Liver (tissue), 9 donors: ENCODE data around the gene PRR22. TPM values are rescaled to one million over a fixed set of nuclear protein-coding genes. Genes with fewer than 3 reads are reported as not detected.

Experiments used
- DNase-seq: peaks from one replicate; pipeline ENCODE4 v3.0.0-alpha.2; 2017; ENCODE audit warnings: low spot score
- H3K27ac ChIP-seq, 2 donors: one replicate each; pipeline ENCODE4 v1.7.0; 2013; ENCODE audit warnings: inconsistent platforms in 2 of 2, low read length in 2 of 2, control low read depth in 1 of 2, low read depth in 1 of 2, mild to moderate bottlenecking in 1 of 2
- H3K27me3 ChIP-seq, 4 donors: one replicate each; pipeline versions ENCODE4 v1.6.1 to v1.7.0; 2013; ENCODE audit warnings: low read length in 3 of 4, inconsistent platforms in 1 of 4, mild to moderate bottlenecking in 1 of 4, moderate library complexity in 1 of 4; ENCODE audit not compliant: control insufficient read depth in 4 of 4, insufficient read depth in 4 of 4
- H3K36me3 ChIP-seq, 4 donors: one replicate each; pipeline versions ENCODE4 v1.6.1 to v1.7.0; 2013; ENCODE audit warnings: low read length in 3 of 4, mild to moderate bottlenecking in 3 of 4, low read depth in 1 of 4, moderate library complexity in 1 of 4; ENCODE audit not compliant: control insufficient read depth in 4 of 4, insufficient read depth in 3 of 4
- H3K4me1 ChIP-seq, 4 donors: one replicate each; pipeline versions ENCODE4 v1.6.1 to v1.7.0; 2013; ENCODE audit warnings: low read length in 3 of 4, mild to moderate bottlenecking in 3 of 4, moderate library complexity in 1 of 4; ENCODE audit not compliant: control insufficient read depth in 4 of 4, insufficient read depth in 4 of 4
- H3K4me3 ChIP-seq, 3 donors: one replicate each; pipeline versions ENCODE4 v1.6.1 to v1.7.0; 2013; ENCODE audit warnings: low read length in 3 of 3, control low read depth in 1 of 3, low read depth in 1 of 3, mild to moderate bottlenecking in 1 of 3
- H3K9ac ChIP-seq, 2 donors: one replicate each; pipeline ENCODE4 v1.7.0; 2013; ENCODE audit warnings: low read length in 2 of 2, mild to moderate bottlenecking in 2 of 2, moderate library complexity in 2 of 2, control low read depth in 1 of 2, low read depth in 1 of 2
- H3K9me3 ChIP-seq, 4 donors: one replicate each; pipeline versions ENCODE4 v1.6.1 to v1.7.0; 2013; ENCODE audit warnings: low read length in 3 of 4; ENCODE audit not compliant: control insufficient read depth in 4 of 4
- EGR1 ChIP-seq, 2 donors: IDR thresholded peaks; 2 replicates each; pipeline ENCODE4 v1.6.1; 2016 to 2018; ENCODE audit warnings: antibody characterized with exemption in 2 of 2, low read depth in 2 of 2
- FOXA2 ChIP-seq: IDR thresholded peaks from 2 replicates; pipeline ENCODE4 v1.6.1; 2016; ENCODE audit warnings: antibody characterized with exemption
- HNF4G ChIP-seq: IDR thresholded peaks from 2 replicates; pipeline ENCODE4 v1.6.1; 2016; ENCODE audit warnings: antibody characterized with exemption
- RAD21 ChIP-seq, 2 donors: IDR thresholded peaks; 2 replicates each; pipeline ENCODE4 v1.6.1; 2016; ENCODE audit warnings: antibody characterized with exemption in 2 of 2, mild to moderate bottlenecking in 2 of 2
- RXRA ChIP-seq, 2 donors: IDR thresholded peaks; 2 replicates each; pipeline ENCODE4 v1.6.1; 2017 to 2018; ENCODE audit warnings: antibody characterized with exemption in 2 of 2, mild to moderate bottlenecking in 1 of 2
- SP1 ChIP-seq: IDR thresholded peaks from 2 replicates; pipeline ENCODE4 v1.6.1; 2018; ENCODE audit warnings: antibody characterized with exemption, mild to moderate bottlenecking
- TAF1 ChIP-seq: conservative IDR thresholded peaks from 2 replicates; pipeline ENCODE4 v1.6.1; 2016; ENCODE audit warnings: antibody characterized with exemption, mild to moderate bottlenecking
- WGBS: extraction: QIAGEN DNeasy Blood & Tissue Kit; methylation state at CpG from one replicate; pipeline ENCODE4 v1.1.7; 2013; 5-methylcytosine and 5-hydroxymethylcytosine counted together
- polyA plus RNA-seq, 2 donors: library from polyadenylated mRNA; stranded (reverse) in 1 of 2; unstranded in 1 of 2; fragments of 200-250 nt in 1 of 2; fragments of >200 nt in 1 of 2; fragmentation: Nextera tagmentation in 1 of 2; extraction: Ambion mirVana in 1 of 2; gene quantifications; one replicate each; pipeline versions ENCODE4 v1.2.1 to v1.2.3, GENCODE V29; 2013 to 2015
- total RNA-seq, 2 donors: library from RNA; depleted of rRNA; stranded (reverse); fragments of >200 nt; gene quantifications; one replicate each; pipeline ENCODE4 v1.2.3, GENCODE V29; 2014
- TF ChIP-seq, protein P1 (sequence below): fragments of 150-350 bp; IDR thresholded peaks from 2 replicates; pipeline ENCODE4 v1.5.1; 2017; ENCODE audit warnings: improper control_type of control experiment, low read depth, low read length; ENCODE audit not compliant: missing input control
- TF ChIP-seq, protein P2 (sequence below): IDR thresholded peaks from 2 replicates; pipeline ENCODE4 v1.6.1; 2016; ENCODE audit warnings: antibody characterized with exemption
- donor health status: healthy.
- donor health status: healthy.
- donor health status: healthy.
- donor health status: healthy.
- donor health status: healthy.

The PRR22 gene
- total and polyA plus RNA-seq, 4 donors: 0.40 to 1.6 (median 0.63) TPM

DNA sequence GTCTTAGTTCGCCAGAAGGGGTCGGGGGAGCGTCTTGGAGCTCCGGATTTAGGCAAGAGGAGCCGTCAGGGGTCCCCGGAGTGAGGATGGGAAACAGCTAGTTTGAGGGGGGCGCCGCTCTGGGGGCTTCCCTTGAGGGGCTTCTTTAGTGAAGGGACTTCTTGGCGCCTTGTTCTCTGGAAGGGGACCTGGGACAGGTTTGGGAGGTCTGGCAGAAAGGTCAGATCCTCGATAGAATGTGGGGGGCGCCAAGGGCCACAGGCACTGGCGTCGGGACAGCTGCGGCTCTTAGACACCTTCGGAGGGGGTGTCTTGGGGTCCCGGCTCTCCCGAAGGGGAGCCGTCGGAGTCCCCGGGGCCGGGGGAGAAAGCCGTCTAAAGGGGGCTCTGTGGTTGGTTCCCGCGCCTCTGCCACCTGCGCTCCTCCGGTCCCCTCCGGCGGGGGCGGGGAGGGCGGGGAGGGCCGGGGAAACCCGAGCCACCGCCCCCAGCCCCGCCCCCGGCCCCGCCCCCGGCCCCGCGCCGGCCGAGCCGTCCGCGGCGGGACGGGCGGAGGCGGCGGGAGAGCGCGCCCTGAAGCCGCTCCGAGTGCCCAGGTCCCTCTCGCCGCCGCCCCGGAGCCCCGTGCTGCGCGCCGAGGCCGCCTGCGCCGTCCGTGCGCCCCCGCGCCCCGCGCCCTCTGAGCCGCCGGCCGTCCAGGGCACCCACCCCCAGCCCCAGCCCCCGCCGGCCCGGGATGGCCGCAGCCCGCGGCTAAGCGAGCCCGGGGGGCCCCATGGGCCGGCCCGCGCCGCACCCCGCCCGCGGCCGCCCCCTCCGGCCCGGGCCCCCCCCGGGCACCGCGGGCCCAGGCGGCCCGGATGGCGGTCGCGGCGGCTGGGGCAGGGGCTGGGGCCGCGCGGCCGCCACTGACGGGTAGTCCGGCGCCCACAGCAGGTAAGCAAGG is 20.2 kb upstream of the PRR22 start, which contains the start of gene NRTN:
Gene NRTN (plus strand): TSS at position 552 of the 946 bp plus-strand sequence. CDS start 19,099 bp downstream, outside the sequence.
- peak; percentile 70 for DNase-seq
- H3K27ac ChIP-seq: peak within 1 kb of the TSS in 1 of 2 donors; percentile 23
- WGBS: 1% methylated on average over 106 of the region's 107 CpGs

DNA sequence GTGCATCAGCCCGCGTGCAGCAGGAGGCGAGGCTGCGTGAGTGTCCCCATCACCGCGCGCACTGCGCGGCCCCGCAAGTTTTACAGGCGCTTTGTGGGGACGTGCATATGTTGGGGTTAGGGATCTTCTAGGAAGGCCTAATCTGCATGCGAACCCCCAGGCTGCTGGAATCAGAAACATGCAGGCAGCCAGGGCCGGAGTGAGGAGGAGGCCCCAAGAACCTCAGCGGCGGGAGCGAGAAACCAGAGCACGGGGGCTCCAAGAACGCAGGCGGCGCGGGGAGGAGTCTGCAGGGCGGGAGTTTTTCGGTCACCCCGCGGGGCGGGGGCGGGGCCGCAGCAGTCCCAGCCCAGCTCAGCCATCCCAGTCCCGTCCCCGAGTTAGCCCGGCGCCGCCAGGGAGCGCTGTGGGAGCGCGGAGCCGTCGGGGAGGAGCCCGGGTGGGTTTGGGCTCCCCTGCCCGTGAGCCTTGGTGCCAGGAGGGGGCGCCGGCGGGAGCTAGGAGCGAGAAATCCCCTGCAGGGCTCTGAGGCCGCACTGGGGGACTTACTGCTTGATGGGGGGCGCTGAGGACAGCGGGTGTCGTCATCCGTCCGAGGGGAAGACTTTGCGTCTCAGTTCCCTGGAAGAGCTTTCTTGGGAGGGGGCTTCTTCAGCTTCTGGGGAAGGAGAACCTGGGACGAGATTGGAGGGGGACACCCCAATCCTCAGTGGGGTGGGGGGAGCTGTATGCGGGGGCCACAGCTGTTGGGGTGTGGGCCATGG is 19.4 kb upstream of the PRR22 start:
- TF ChIP-seq RXRA (IDR thresholded peaks at IDR 0.05): peak; percentile 3 to 16
- no peak for TF ChIP-seq HNF4G
- TF ChIP-seq SP1: peak; percentile 58
- no peak for TF ChIP-seq FOXA2
- peak; percentile 90 to 95 for TF ChIP-seq RAD21 (IDR thresholded peaks at IDR 0.05)
- TF ChIP-seq, protein P1, sequence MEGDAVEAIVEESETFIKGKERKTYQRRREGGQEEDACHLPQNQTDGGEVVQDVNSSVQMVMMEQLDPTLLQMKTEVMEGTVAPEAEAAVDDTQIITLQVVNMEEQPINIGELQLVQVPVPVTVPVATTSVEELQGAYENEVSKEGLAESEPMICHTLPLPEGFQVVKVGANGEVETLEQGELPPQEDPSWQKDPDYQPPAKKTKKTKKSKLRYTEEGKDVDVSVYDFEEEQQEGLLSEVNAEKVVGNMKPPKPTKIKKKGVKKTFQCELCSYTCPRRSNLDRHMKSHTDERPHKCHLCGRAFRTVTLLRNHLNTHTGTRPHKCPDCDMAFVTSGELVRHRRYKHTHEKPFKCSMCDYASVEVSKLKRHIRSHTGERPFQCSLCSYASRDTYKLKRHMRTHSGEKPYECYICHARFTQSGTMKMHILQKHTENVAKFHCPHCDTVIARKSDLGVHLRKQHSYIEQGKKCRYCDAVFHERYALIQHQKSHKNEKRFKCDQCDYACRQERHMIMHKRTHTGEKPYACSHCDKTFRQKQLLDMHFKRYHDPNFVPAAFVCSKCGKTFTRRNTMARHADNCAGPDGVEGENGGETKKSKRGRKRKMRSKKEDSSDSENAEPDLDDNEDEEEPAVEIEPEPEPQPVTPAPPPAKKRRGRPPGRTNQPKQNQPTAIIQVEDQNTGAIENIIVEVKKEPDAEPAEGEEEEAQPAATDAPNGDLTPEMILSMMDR: peak; percentile 96
- Histone ChIP-seq H3K27me3 (no peaks in the 10 kb centered on the region), H3K4me3 (peak overlapping the region in 1 of 3 donors; percentile 12), H3K9ac (no peak overlapping the region), H3K36me3 (no peaks in the 10 kb centered on the region), H3K4me1 (peaks cover 31 to 52% (median 39%) of the 10 kb centered on the region in 4 donors), H3K27ac (peak overlapping the region in 1 of 2 donors; percentile 40), H3K9me3 (no peaks in the 10 kb centered on the region)
- 2% methylated on average over 54 of the region's 54 CpGs for WGBS
- peak; percentile 88 for DNase-seq

More for the DNA sequence above, 20.2 kb upstream of the PRR22 start, which contains the start of gene NRTN:
- Histone ChIP-seq H3K27me3 (no peaks in the 10 kb centered on the region), H3K4me1 (peaks cover 25 to 43% (median 32%) of the 10 kb centered on the region in 4 donors), H3K9ac (no peak within 1 kb of the TSS), H3K9me3 (no peaks in the 10 kb centered on the region), H3K4me3 (peak within 1 kb of the TSS in 2 of 3 donors; percentile 59 to 71), H3K36me3 (no peaks in the 10 kb centered on the region)
- TF ChIP-seq, protein P1: no peak
- TF ChIP-seq RAD21 (IDR thresholded peaks at IDR 0.05): no peak
- TF ChIP-seq EGR1 (IDR thresholded peaks at IDR 0.05; ENCODE audit: low read depth in 2 of 2): no peak

DNA sequence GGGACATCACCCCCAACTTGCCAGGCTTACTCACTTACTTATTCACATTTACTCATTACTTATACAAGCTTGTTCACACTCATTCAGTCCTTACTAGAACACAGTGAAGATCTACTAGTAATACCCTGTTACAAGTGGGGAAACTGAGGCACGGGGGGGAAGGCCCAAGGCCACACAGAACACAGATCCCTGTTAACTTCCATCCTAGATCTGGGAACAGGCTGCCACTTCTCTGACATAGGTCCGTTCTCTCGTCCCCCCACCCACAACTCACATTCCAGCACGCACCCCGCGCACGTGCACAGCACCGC is 18.9 kb upstream of the PRR22 start:
- WGBS: 15% methylated on average over 8 of the region's 8 CpGs
- TF ChIP-seq, protein P2, sequence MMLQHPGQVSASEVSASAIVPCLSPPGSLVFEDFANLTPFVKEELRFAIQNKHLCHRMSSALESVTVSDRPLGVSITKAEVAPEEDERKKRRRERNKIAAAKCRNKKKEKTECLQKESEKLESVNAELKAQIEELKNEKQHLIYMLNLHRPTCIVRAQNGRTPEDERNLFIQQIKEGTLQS: no peak
- TF ChIP-seq TAF1: no peak
- Histone ChIP-seq H3K27ac (peak overlapping the region in 1 of 2 donors; percentile 40), H3K9me3 (no peaks in the 10 kb centered on the region), H3K4me3 (peak overlapping the region in 1 of 3 donors; percentile 12), H3K27me3 (no peaks in the 10 kb centered on the region), H3K9ac (no peak overlapping the region), H3K36me3 (no peaks in the 10 kb centered on the region), H3K4me1 (peaks cover 35 to 55% (median 42%) of the 10 kb centered on the region in 4 donors)
- no peak for DNase-seq
